ACC112 (cell line): ENCODE measurements around the gene CECR2.
A peak's percentile ranks its signal among the peaks of the same experiment; 100 is the strongest.

Experiments
- H2AFZ ChIP-seq: fragments of 200-600 bp; sonication (generic); one replicate; pipeline ENCODE4 v1.6.0; 2017; ENCODE audit warnings: antibody characterized with exemption, low read length; ENCODE audit not compliant: unreplicated experiment
- H3K27ac ChIP-seq: fragments of 200-600 bp; sonication (generic); 2 replicates; pipeline ENCODE4 v1.5.1; 2014; ENCODE audit warnings: low read depth, mild to moderate bottlenecking, antibody characterized with exemption, low read length, moderate library complexity
- H3K27me3 ChIP-seq: fragments of 200-600 bp; sonication (generic); 2 replicates; pipeline ENCODE4 v1.6.1; 2014; ENCODE audit warnings: mild to moderate bottlenecking, antibody characterized with exemption, low read length, moderate library complexity, mixed read lengths; ENCODE audit not compliant: insufficient read depth
- H3K36me3 ChIP-seq: fragments of 200-600 bp; sonication (generic); 2 replicates; pipeline ENCODE4 v1.6.1; 2016; ENCODE audit warnings: mild to moderate bottlenecking, antibody characterized with exemption, low read length, moderate library complexity, mixed read lengths; ENCODE audit not compliant: insufficient read depth
- H3K4me1 ChIP-seq: fragments of 200-600 bp; sonication (generic); one replicate; pipeline ENCODE4 v1.6.1; 2016; ENCODE audit warnings: low read length, mixed read lengths; ENCODE audit not compliant: insufficient read depth, unreplicated experiment, control insufficient read depth
- H3K4me3 ChIP-seq: fragments of 200-600 bp; sonication (generic); 2 replicates; pipeline ENCODE4 v1.5.1; 2014; ENCODE audit warnings: mild to moderate bottlenecking, low read depth, low read length
- H3K79me2 ChIP-seq: fragments of 200-600 bp; sonication (generic); one replicate; pipeline ENCODE4 v1.6.0; 2016; ENCODE audit warnings: low read length; ENCODE audit not compliant: control insufficient read depth, unreplicated experiment, insufficient read depth

The CECR2 gene

GRCh38 chr22:17542452-17542851, 173.2 kb downstream of the CECR2 start:
- Histone ChIP-seq H3K27me3 (no peaks in the 10 kb centered on the region), H3K79me2 (no peaks in the 10 kb centered on the region), H3K27ac (no peak overlapping the region), H3K4me3 (no peak overlapping the region), H3K4me1 (no peaks in the 10 kb centered on the region), H2AFZ (no peak overlapping the region), H3K36me3 (no peaks in the 10 kb centered on the region)

- no peak overlapping the region for H3K4me3 ChIP-seq
- H3K27ac ChIP-seq: no peak overlapping the region
- no peaks in the 10 kb centered on the region for H3K36me3 ChIP-seq
- H2AFZ ChIP-seq: no peak overlapping the region
- H3K27me3 ChIP-seq: no peaks in the 10 kb centered on the region
- no peaks in the 10 kb centered on the region for H3K79me2 ChIP-seq
- H3K4me1 ChIP-seq: no peaks in the 10 kb centered on the region
Measured at GRCh38 chr22:17548010-17548755, 178.9 kb downstream of the CECR2 start.

GRCh38 chr22:17548756-17549035, 179.4 kb downstream of the CECR2 start:
- H3K27ac ChIP-seq: no peak overlapping the region
- H3K27me3 ChIP-seq: no peaks in the 10 kb centered on the region
- H3K4me1 ChIP-seq: no peaks in the 10 kb centered on the region
- no peak overlapping the region for H2AFZ ChIP-seq
- H3K4me3 ChIP-seq: no peak overlapping the region
- H3K36me3 ChIP-seq: no peaks in the 10 kb centered on the region
- no peaks in the 10 kb centered on the region for H3K79me2 ChIP-seq

GRCh38 chr22:17549183-17549582, 179.9 kb downstream of the CECR2 start:
- no peak overlapping the region for H3K27ac ChIP-seq
- no peak overlapping the region for H2AFZ ChIP-seq
- H3K27me3 ChIP-seq: no peaks in the 10 kb centered on the region
- no peak overlapping the region for H3K4me3 ChIP-seq
- H3K79me2 ChIP-seq: no peaks in the 10 kb centered on the region
- H3K4me1 ChIP-seq: no peaks in the 10 kb centered on the region
- H3K36me3 ChIP-seq: no peaks in the 10 kb centered on the region

- Histone ChIP-seq H3K27me3 (no peaks in the 10 kb centered on the region), H3K27ac (no peak overlapping the region), H3K4me1 (no peaks in the 10 kb centered on the region), H3K36me3 (no peaks in the 10 kb centered on the region), H2AFZ (no peak overlapping the region), H3K79me2 (no peaks in the 10 kb centered on the region), H3K4me3 (no peak overlapping the region)
Measured at GRCh38 chr22:17549655-17550054, 180.4 kb downstream of the CECR2 start.

- Histone ChIP-seq H3K36me3 (no peaks in the 10 kb centered on the region), H3K79me2 (no peaks in the 10 kb centered on the region), H3K27ac (no peak overlapping the region), H3K4me1 (no peaks in the 10 kb centered on the region), H2AFZ (no peak overlapping the region), H3K4me3 (no peak overlapping the region), H3K27me3 (no peaks in the 10 kb centered on the region)
Measured at GRCh38 chr22:17552737-17553136, 183.5 kb downstream of the CECR2 start.

- no peaks in the 10 kb centered on the region for H3K27me3 ChIP-seq
Measured at GRCh38 chr22:17554814-17555213, 185.6 kb downstream of the CECR2 start.

GRCh38 chr22:17559188-17559587, 189.9 kb downstream of the CECR2 start:
- no peak overlapping the region for H2AFZ ChIP-seq
- peaks cover 10% of the 10 kb centered on the region for H3K4me1 ChIP-seq
- H3K27me3 ChIP-seq: no peaks in the 10 kb centered on the region
- H3K36me3 ChIP-seq: no peaks in the 10 kb centered on the region
- H3K4me3 ChIP-seq: no peak overlapping the region
- H3K79me2 ChIP-seq: no peaks in the 10 kb centered on the region
- H3K27ac ChIP-seq: no peak overlapping the region

More at GRCh38 chr22:17554814-17555213, 185.6 kb downstream of the CECR2 start:
- Histone ChIP-seq H2AFZ (no peak overlapping the region), H3K4me1 (no peaks in the 10 kb centered on the region), H3K36me3 (no peaks in the 10 kb centered on the region), H3K4me3 (no peak overlapping the region), H3K27ac (no peak overlapping the region), H3K79me2 (no peaks in the 10 kb centered on the region)

- H3K36me3 ChIP-seq: no peaks in the 10 kb centered on the region
- no peaks in the 10 kb centered on the region for H3K27me3 ChIP-seq
- no peak within 1 kb of the TSS for H3K4me3 ChIP-seq
- H3K27ac ChIP-seq: no peak within 1 kb of the TSS
- H3K4me1 ChIP-seq: peaks cover 10% of the 10 kb centered on the region
- H3K79me2 ChIP-seq: no peaks in the 10 kb centered on the region
- H2AFZ ChIP-seq: peak within 1 kb of the TSS; percentile 60
Measured at GRCh38 chr22:17562906-17563870, 193.9 kb downstream of the CECR2 start, which contains the start of gene SLC25A18. Gene SLC25A18, plus strand, starts transcription at chr22:17563498. Its CDS starts 16,447 bp downstream, at chr22:17579945.

GRCh38 chr22:17563936-17564391, 194.7 kb downstream of the CECR2 start:
- Histone ChIP-seq H3K27me3 (no peaks in the 10 kb centered on the region), H3K36me3 (no peaks in the 10 kb centered on the region), H3K79me2 (no peaks in the 10 kb centered on the region), H3K27ac (no peak overlapping the region), H3K4me3 (no peak overlapping the region), H3K4me1 (peaks cover 10% of the 10 kb centered on the region), H2AFZ (no peak overlapping the region)
